ENCODE measurements around the gene TAS1R2.
"Not testable (repeated sequence)": the region's sequence is repeated elsewhere in the genome, so short reads cannot be mapped to it uniquely, and the experiment has no call there.

Gene TAS1R2

DNA sequence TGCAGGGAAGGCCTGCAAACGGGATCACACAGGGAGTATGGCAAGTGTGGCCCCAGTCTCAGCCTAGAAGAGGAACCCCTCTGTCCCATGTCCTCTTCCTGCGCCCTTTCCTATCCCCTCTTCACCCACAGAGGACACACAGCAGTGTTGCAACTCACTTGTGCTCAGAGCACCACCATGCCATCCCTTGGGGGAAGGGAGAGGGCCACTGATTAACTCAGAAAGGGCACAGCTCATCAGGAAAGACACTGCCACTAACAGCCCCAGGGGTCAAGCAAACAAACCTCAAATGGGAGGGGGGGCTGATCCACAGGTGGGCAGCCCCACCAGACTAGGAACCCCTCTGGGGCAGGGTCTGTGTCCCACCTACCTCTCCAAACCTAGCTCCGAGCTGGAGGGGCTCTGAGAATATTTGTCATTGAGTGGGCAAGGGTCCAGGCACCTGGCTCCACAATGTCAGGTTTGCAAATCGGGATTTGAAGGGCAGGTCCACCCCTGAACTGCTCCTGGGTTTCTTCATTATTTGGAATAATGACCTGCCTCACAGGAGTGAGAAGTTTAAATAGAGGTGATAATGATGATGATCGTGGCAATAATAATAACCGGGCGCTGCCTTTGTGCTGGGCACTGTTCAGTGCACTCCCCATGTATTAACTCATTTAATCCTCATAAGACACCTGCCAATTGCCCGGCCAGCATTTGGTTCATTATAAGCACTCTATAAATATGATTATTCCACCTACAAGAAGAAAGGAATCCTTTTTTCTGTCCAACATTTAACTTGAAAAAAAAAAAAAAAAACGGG is 41.9 kb upstream of the TAS1R2 start:
- H3K27ac ChIP-seq = peak overlapping the region; percentile 82
- TF ChIP-seq, protein P1, sequence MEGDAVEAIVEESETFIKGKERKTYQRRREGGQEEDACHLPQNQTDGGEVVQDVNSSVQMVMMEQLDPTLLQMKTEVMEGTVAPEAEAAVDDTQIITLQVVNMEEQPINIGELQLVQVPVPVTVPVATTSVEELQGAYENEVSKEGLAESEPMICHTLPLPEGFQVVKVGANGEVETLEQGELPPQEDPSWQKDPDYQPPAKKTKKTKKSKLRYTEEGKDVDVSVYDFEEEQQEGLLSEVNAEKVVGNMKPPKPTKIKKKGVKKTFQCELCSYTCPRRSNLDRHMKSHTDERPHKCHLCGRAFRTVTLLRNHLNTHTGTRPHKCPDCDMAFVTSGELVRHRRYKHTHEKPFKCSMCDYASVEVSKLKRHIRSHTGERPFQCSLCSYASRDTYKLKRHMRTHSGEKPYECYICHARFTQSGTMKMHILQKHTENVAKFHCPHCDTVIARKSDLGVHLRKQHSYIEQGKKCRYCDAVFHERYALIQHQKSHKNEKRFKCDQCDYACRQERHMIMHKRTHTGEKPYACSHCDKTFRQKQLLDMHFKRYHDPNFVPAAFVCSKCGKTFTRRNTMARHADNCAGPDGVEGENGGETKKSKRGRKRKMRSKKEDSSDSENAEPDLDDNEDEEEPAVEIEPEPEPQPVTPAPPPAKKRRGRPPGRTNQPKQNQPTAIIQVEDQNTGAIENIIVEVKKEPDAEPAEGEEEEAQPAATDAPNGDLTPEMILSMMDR (conservative IDR thresholded peaks at IDR 0.05) = no peak
- TF ChIP-seq ZFX (IDR thresholded peaks at IDR 0.05) = no peak

DNA sequence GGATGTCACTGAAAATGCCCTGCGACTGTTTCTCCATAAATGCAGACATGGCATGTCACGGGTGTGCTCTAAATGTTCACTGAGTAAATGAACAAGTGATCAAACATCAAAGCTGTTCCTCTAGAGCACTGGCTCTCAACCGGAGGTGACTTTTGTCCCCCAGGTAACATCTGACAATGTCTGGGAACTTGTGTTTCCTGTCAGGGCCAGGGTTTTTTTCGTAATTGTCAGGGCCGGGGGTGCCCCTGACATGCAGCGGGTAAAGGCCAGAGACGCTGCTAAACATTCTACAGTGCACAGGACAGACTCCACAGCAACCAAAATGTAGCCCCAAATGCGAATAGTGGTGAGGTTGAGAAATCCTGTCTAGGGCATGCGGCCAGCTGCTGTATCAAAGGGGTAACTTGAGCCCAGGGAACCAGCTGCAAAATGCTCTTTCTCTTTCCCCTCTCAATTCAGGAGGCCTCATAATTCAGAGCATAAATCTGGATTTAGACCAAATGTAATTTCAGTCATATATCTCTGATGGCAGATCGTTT is 40.9 kb upstream of the TAS1R2 start:
- TF ChIP-seq, protein P1 (conservative IDR thresholded peaks at IDR 0.05) = no peak
- TF ChIP-seq ZFX (IDR thresholded peaks at IDR 0.05) = no peak
- no peak overlapping the region for H3K27ac ChIP-seq

DNA sequence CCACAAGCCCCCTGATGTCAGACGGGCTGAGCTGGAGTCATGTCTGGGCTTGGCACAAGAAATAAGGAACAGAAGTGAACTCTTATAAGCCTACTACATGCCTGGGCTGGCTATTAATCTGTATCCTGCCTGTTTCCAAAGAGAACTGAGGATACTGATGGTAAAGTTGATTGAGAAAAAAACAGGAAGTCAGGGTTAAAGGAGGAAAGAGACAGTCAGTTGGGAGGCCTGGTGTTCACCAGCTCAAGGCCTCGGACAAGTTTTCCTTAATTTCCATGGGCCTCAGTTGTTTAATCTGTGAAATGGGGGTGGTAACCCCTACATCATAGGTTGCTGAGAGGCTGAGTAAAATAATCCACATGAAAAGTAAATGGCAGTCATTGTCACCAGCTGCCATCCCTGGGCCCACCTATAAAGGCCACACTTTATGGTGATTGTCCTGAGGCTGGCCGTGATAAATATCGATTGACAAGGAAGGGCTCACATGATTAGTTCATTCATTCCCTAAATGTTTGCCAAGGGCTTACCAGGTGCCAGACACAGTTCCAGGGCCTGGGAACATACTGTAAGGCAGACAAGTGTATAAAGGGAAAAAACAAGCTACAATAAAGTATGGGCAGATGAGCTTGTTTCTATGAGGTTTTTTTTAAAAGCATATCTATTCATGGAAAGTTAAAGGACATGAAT is 40.0 kb upstream of the TAS1R2 start:
- H3K27ac ChIP-seq = no peak overlapping the region
- TF ChIP-seq, protein P1 (conservative IDR thresholded peaks at IDR 0.05) = no peak
- no peak for TF ChIP-seq ZFX (IDR thresholded peaks at IDR 0.05)

DNA sequence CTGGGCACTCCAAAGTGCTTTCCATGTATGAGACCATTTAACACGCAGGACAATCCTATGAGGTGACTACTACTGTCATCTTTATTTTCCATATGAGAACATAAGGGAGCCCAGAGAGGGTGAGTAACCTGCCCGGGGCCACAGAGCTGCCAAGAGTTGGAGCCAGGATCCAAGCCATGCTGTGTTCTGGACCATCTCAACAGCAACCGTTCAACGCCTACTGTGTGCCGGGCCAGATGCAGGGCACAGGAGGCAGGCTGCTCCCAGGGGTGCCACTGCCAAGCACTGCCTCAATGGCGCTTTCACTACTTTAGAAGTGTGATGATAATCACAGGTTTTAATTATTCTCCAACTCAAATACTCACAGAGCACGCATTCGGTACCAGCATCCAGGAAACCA is 39.1 kb upstream of the TAS1R2 start:
- TF ChIP-seq, protein P1 (conservative IDR thresholded peaks at IDR 0.05) = no peak
- no peak for TF ChIP-seq ZFX (IDR thresholded peaks at IDR 0.05)
- H3K27ac ChIP-seq = no peak overlapping the region

DNA sequence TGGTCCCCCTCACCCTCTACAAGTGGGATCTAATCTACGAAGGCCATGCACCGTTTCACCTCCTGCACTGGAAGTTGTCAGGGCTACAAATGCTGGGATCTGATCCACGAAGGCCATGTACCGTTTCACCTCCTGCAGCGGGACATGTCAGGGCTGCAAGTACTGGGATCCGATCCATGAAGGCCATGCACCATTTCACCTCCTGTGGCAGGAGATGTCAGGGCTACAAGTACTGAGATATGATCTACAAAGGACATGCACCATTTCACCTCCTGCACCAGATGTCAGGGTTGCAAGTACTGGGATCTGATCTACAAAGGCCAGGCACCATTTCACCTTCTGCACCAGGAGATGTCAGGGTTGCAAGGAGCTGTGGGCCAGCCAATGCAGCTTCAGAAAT is 35.9 kb upstream of the TAS1R2 start:
- TF ChIP-seq ZFX (IDR thresholded peaks at IDR 0.05) = no peak
- TF ChIP-seq, protein P1 (conservative IDR thresholded peaks at IDR 0.05) = no peak

DNA sequence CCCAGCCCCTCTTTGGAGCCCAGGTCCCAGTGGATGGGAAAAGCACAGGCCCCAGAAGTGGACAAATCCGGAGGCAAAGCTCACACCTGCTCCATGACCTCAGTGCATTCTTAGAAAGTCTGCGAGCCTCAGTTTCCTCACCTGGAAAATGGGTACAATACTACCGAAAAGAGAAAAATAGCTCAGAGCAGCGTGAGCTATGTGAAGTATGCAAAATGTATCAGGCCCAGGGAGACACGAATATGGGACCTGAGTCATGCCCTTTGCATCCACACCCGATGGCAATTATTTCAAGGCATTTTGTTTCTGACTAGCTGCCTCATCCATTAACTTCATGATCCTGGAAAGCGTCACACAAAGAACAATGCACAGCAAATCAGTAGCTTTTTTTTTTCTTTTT is 33.7 kb upstream of the TAS1R2 start:
- no peak for TF ChIP-seq ZFX (IDR thresholded peaks at IDR 0.05)
- TF ChIP-seq, protein P1 (conservative IDR thresholded peaks at IDR 0.05) = no peak
- H3K27ac ChIP-seq = no peak overlapping the region

More for the DNA sequence above, 35.9 kb upstream of the TAS1R2 start:
- no peak overlapping the region for H3K27ac ChIP-seq

DNA sequence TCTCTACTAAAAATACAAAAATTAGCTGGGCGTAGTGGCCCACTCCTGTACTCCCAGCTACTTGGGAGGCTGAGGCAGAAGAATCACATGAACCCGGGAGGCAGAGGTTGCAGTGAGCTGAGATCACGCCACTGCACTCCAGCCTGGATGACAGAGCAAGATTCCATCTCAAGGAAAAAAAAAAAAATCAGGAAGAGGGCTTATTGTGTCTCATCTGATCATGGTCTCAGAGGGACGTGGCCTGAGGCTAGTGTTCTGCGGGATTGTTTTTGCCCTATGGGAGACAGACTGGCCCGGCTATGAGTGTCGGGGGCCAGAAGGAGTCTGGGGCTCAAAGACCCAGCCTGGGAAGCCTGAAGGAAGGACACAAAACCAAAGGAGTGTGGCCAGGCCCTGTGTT is 32.4 kb upstream of the TAS1R2 start:
- not testable (repeated sequence) for H3K27ac ChIP-seq

Measured in C4-2B (cell line).